HG03103 (cell line): ENCODE results near the gene ZMYND10.

Source experiments
- ATAC-seq: cut with Tn5 transposase; IDR thresholded peaks from one replicate; pipeline ENCODE4 v1.9.1; 2021; ENCODE audit warnings: low read depth; ENCODE audit not compliant: unreplicated experiment

The ZMYND10 gene

DNA sequence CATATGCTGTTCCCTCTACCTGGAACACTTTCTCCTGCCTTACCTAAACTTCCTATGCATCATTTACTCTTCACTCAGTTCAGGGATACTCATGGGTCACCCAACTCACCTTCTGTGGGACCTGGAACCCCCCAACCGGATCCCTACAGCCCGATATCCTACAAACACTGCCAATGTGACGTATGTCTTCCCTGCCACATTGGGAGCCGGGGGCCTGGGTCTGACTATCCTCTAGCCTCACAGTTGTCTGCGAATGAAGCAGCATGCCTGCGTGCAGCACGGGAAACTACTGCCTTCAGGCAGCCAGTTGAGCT lies 4.6 kb upstream of the ZMYND10 start:
- ATAC-seq: no peak

DNA sequence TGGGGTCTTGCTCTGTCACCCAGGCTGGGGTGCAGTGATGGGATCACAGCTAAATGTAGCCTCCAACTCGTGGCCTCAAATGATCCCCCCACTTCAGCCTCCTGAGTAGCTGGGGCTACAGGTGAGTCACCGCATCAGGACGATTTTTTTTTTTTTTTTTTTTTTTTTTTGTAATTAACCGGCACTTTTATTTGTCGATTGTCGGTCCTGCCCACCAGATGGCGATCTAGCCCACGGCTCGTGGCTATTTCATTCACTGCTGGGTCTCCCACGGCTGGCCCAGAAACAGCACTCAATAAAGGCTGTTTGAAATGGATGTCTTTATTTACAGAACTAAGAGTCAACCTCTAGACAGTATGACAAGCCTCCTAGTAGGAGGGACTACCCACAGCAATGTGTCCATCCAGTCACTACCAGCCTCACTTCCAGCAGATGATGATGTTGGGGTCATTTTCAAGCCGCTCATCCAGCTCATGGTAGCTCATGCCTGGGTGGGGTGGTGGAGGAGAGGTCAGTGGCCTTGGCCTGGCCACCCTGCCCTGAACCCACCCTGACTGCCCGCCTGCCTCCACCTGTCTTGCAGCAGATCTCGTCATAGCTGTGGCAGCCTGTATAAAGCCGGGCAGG lies 1.8 kb upstream of the ZMYND10 start:
- ATAC-seq: no peak

DNA sequence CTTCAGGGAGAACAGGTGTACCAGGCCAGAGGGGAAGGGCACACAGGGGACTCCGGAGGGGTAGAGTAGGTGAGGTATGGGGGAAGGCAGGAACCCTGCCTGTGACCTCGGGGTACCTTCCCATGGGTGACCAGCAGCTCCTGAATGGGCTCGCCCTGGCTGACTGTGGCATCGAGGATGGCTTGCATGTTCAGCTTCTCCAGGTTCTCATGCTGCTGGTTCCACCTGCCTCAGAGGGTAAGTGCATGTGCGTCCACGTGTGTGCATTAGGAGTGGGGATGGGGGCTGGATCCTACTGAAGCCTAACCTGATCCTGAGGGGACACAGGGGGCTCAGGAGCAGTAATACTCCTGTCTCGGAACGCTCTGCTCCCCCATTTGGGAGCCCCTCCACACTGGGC lies 524 bp downstream of the ZMYND10 start:
- no peak for ATAC-seq

DNA sequence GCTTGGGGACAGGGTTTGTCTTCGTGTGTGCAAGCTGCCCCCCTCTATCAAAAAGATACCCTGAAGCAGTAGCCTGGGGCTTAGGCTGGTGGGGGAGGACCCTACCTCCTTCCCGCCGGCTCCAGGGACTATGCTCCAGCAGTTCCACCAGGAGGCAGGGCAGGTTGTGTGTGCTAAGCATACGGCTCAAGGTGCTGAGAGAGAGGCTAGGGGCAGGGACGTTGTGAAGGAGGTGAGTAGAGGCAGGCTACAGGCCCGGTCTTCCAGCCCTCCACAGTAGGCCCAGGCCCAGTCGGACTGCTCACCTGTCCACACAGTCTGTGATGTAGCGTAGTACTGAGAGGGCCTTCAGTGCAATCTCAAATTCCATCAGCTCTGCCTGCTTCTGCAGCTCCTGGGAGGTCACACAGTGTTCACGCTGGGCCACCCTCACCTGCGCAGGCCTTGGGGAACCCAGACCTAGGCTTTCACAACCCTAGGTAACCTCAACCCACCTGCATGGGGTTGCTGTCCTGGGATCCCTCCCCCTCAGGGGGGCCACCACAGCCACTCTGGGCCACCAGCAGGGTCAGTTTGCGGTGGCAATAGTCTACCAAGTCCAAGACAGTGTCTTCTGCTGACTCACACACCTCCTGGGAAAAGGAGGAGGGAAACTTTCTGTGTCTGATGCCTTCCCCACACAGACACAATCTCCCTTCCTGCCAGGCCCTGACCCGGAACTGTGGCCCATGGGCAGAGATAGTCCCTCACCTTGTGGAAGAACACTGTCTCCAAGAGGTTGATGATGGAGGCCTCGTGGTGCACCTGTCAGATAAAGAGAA lies 2.5 kb downstream of the ZMYND10 start:
- ATAC-seq: no peak

DNA sequence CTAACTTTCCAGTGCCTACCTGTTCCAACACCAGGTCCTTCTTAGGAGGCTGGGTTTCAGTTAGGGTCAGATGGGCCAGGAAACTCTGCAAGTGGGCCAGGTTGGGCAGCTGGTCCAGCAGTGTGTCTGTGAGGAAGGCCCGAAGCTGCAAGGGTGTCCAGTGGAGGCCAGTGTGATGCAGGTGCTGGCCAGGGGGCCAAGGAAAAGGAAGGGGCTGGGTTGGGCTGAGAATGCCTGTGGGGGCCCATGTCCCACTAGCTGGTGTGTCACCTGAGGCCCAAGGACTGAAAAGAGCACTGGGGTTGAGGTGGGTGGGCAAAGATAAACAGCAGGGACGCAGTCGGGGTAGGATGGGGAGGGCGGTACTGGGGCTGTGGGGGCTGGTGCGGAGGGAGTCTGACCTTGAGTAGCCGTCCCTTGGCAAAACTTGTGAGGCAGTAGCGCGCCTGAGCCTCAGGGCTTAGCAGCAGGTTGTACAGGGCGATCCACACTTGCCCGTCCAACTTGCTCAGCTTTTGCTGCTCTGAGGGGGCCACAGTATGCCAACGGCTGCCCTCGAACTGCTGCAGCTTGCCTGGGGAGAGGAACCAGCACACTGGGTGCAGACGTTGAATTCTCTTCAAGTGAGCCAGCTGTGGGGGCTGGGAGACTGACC lies 3.4 kb downstream of the ZMYND10 start:
- no peak for ATAC-seq

DNA sequence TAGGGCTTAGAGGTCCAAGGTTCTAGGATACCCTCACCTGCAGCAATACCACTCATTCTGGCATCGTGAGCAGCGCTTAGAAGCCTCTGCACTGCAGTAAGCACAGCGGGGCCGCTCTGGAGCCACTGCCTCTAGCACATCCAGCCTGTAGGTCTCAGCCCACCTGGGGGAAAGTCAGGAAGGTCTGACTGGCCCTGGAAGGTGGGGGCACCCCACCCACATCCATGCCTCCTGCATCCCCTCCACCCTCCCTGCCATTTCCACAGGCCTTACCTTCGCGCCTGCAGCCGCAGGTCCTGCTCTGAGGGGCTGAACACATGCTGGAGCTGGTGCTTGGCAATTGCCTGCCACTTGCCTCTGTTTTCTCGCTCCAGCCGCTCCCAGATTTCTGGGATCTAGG lies 4.0 kb downstream of the ZMYND10 start:
- ATAC-seq: no peak

DNA sequence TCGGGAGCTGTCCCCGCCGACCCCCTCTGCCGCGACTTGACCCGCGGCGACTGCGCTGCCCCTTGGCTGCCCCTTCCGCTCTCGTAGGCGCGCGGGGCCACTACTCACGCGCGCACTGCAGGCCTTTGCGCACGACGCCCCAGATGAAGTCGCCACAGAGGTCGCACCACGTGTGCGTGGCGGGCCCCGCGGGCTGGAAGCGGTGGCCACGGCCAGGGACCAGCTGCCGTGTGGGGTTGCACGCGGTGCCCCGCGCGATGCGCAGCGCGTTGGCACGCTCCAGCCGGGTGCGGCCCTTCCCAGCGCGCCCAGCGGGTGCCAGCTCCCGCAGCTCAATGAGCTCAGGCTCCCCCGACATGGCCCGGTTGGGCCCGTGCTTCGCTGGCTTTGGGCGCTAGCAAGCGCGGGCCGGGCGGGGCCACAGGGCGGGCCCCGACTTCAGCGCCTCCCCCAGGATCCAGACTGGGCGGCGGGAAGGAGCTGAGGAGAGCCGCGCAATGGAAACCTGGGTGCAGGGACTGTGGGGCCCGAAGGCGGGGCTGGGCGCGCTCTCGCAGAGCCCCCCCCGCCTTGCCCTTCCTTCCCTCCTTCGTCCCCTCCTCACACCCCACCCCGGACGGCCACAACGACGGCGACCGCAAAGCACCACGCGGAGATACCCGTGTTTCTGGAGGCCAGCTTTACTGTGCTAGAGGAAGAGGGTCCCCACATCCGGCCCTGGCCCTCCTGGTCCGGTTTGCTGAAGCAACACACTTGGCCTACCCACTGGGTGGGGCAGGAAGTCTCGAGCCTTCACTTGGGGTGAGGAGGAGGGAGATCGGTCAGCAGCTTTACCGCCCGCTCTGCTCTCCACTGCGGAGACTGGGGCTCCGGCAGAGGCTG lies 4.8 kb downstream of the ZMYND10 start, which contains the start of gene RASSF1:
Gene RASSF1 (minus strand): TSS at position 389 of the 882 bp plus-strand sequence. CDS start 31 bp downstream, at position 358.
- ATAC-seq: no peak

DNA sequence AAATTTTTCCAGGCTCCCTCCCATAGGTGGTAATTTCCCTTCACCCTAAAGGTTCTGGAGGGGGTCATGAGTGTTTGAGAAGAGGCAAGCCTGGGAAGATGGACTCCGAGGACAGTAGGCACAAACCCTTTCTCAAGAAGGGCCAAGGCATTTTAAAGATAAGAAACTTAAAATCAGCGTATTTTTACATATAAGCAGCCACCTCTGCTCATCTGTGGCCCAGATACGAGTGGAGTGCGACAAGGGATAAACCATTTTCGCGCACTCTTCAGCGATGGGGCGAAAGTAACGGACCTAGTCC lies 5.4 kb downstream of the ZMYND10 start:
- no peak for ATAC-seq

DNA sequence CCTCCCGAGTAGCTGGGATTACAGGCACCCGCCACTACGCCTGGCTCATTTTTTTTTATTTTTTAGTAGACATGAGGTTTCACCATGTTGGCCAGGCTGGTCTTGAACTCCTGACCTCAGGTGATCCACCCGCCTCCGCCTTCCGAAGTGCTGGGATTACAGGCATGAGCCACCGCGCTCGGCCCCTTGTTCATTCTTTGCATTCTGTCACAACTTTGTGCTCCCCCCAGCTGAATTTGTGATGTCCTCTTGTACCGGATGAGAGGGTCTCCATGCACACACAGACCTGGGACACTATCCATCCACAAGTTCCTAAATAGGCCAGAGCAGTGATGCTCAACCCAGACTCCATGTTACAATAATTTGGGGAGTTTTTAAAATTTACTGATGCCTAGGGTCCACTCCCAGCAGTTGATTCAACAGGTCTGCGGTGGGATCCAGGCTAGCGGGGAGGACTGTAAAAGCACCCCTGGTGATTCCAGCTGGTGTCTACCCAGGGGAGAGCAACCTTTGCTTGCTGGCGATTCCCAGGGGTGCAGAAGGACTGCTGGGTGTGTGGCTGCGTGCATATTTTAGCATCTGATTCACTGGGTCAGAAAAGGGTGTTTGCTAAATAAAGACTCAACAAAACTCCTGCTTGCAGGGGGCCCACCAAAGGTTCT lies 5.9 kb downstream of the ZMYND10 start:
- ATAC-seq: no peak

DNA sequence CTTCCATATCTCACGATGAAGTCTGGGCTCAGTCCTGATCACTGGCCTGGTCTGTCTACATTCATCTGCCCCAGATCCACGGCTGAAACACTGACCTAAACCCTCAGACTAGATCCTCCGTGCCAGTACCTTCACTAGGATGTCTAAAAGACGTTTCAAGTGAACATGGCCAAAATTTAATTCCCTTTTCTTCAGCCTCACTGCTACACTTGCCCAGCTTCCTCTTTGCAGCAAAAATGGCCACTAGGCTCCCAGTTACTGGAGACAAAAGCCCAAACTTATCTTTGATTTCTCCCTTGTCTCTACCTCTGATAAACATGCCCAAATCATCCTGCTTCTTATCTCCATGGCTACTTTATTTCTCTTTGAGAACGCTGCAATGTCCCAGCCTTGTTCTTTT lies 6.6 kb downstream of the ZMYND10 start:
- ATAC-seq: no peak

DNA sequence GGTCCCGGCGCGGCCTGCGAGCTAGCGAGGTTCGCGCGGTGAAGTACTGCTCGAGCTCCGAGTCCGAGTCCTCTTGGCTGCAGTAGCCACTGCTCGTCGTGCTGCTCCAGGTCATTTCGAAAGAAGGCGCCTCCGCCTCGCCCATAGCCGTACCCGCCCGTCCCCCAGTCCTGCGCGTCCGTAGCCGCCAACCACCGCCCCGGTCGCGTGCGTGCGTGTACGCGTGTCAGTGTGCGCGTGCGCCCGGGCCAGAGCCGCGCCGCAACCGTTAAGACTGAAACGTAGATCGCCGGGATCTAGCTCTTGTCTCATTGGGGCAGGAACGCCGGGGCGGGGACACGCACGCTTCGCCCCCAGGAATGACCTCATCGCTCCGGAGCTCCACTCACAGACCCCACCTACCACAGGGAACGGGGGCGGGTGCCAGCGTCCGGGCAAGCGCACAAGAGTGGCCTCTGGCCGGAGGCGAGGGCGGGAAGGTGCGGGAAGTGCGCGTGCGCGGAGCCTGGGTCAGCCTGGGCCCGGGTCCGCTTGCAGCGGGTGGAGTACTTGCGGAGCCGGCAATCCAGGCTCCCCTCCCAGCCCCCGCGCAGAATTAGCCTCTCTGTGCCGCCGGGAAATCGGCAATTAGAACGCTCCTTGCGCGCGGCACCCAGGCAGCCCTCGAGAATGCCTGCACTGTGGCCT lies 8.2 kb downstream of the ZMYND10 start:
- ATAC-seq: peak; percentile 67

DNA sequence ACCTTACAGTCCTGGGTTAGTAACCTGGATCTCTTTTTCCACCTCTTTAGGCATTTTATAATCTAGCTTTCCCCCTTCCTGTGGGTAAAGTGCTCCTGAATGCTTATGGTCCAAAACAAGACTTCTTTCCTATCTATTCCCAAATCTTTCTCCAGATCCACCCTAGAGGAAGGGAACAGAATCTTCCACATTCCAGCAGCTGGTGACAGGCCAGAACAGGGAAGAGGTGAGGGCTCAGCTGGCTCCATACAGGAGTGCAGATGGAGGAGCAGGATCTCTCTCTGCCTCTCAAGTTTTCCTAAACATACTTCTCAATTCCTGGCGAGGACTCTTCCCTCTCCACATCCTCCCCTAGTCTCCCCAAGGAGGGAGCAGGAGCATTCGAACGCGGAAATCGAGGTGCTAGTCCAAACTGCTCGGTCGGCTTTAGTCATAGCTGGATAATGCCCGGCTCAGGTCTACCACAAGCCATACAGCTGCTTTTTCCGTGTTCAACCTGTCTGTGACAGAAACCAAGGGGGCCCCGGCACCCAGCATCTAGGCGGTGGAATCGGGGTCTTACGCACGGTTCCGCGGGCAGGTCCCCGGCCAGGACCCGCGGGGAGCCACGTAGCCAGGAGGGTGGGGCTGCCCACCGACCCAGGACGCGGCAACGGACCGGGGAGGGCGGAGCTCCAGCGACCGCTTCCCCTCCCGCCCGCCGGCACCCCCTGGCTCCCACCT lies 8.9 kb downstream of the ZMYND10 start:
- ATAC-seq: peak; percentile 31

DNA sequence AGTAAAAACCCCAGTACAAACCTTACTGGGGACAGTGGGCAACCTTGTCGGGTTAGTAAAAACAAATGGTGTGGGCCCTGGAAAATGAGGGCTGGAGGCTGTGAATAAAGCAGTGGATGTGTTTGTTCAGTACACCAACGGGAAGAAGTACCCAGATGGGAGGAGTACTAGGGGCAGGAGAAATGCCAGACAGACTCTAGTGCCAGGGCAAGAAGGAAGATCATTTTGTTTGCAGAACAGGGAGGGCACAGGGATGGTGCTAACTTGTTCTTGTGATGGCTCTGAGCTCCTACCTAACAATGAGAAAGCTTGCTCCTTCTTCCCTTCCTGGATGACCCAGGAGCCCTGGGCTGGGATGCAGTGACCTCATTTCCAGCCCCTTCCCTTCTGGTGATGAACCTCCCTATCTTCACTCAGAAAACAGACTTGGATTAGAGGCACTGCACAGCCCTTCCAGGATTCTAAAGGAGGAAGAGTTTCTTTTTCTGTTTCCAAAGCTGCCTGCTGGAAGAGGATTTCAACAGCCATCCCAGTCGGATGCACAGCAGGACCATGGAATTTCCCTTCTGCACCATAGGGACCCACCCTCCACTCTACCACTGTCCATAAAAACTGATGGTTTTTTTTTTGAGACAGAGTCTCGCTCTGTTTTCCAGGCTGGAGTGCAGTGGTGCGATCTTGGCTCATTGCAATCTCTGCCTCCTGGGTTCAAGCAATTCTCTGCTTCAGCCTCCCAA lies 11.0 kb downstream of the ZMYND10 start:
- no peak for ATAC-seq

DNA sequence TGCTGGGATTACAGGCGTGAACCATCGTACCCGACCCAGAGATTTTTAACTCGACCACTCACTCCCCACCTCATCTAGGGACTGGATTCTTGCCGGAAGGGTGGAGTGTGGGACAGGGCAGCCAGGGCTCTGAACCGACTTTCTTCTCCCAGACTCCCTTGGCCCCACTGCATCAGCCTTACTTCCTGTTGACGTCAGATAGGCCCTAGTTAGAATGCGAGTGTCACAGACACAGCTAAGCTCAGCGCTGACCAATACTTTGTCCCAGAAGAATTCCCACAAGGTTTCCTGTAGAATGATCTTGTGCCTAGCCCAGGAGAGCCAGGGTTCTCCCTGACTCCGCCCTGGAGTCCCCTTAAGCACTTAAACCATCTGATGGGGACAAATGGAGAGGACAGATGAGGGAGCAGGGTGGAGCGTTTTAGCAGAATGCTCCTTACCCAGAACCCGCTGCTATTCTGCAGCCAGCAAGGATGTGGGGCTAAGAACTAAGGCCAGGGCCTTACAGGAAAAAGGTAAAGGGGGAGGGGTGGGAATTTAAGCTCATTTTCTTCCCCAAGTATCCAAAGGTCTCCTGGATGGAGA lies 11.7 kb downstream of the ZMYND10 start:
- no peak for ATAC-seq

DNA sequence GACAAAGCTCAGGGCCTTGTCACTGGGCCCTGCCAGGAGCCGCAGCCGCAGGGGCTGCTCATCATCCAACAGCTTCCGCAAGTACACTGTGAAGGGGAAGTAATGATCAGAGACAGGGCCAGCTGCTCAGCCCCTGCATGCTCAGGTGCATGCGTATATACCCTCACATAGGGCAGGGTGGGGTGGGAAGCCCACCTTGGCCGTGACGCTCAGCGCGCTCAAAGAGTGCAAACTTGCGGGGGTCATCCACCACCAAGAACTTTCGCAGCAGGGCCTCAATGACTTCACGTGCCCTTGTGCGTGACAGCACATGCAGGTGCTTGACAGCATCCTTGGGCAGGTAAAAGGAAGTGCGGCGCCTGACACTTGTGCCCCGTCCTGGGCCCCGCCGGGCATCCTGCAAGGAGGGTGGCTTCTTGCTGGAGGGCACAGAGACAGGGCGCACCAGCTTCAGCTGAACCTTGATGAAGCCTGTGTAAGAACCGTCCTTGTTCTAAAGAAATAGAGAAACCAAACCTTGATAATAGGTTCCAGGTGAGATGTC lies 14.1 kb downstream of the ZMYND10 start:
- no peak for ATAC-seq

DNA sequence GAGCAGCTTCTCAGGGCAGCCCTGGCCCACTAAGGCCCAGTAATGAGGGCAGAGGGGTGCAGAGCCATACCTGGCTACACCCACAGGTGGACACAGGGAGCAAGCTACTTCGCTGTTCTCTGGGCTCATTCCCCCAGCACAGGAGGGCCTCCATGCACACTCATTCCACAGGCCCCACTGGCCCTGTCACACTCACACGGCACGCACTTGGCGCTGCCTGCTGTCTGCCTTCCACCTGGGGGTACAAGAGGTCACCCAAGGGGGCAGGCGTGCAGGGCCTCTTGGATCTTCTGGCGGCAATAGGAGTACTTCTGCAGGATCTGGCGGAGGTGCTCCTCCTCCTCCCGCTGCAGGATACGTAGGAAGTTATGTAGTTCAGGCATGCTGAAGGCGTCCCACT lies 15.2 kb downstream of the ZMYND10 start:
- no peak for ATAC-seq

DNA sequence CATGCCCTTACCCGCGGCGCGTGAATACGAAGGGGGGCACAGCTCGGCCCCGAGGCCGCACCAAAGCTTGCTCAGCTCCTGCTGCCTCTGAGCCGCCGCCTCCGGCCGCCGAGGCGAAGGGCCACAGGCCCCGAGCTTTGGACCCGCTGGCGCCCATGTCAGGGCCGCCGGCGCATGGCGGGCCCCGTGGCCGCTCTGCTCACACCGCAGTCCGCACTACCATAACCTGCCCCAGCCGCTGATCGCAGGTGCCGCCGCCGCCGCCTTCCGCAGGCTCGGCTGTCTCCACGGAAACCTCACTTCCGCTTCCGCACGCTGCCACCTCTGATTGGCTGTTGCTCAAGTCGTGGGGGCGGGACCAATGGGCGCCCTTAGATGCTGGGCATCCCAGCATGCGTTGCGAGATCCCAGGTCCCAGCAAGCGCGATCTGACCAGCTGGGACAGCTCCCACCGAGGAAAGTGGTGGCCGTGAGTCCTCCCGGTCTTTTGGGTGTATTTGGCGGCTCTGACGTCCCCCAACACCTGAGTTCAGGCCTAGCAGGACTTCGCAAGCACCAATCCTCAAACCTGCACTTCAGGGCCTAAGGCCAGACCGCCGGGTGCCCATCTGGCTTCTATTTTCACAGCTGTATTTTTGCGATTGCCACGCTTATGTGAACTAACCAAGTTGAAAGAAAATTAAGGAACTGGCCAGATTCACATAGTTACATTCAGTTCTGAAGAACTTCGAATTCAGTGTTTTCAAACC lies 17.4 kb downstream of the ZMYND10 start, which contains the start of gene TUSC2:
Gene TUSC2 (minus strand): TSS at position 281 of the 749 bp plus-strand sequence. CDS start 124 bp downstream, at position 157.
- ATAC-seq: peak; percentile 84
